NT2/D1 (cell line): ENCODE results near the gene SAC3D1.

Experiments used
- SUZ12 ChIP-seq: IDR thresholded peaks from 2 replicates; pipeline ENCODE4 v1.6.1; 2011; ENCODE audit not compliant: insufficient read length, insufficient read depth; ENCODE audit errors: extremely low read depth
- ZNF274 ChIP-seq: IDR thresholded peaks from 2 replicates; pipeline ENCODE4 v1.6.1; 2011; ENCODE audit warnings: mild to moderate bottlenecking, low read depth, low read length

GRCh38 chr11:65089621-65090020, 48.6 kb downstream of the SAC3D1 start:
- TF ChIP-seq SUZ12, result no peak
- no peak for TF ChIP-seq ZNF274
